ENCODE data around the gene TMCC2.

TMCC2 gene

DNA sequence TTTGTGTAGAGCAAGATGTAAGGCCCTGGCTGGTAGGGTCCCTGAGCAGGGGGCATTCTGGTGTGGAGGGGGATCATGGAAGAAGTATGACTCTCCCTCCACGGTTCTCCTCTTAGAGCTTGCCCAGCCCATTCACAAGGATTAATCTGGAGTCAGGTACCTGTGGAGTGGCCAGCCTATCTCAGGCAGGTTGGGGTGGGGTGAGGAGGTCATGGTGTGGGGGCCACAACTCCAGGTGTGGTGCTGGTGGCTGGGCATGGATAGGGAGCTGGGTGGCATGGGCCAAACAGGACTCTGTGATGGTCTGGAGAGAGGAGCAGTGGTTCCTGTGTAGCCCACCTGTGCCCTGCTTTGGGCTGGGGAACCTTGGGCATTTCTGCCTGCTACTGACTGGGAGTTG lies 32.3 kb downstream of the TMCC2 start:
- peaks cover 5% of the 10 kb centered on the region for H3K27me3 ChIP-seq (ENCODE audit: insufficient read depth, poor library complexity, severe bottlenecking)
- no peak overlapping the region for H3K27ac ChIP-seq (replicated peaks)
- no peak for DNase-seq (ENCODE audit: low read depth in 1 of 2, low spot score in 1 of 2)
- no peak overlapping the region for H3K4me3 ChIP-seq (replicated peaks; ENCODE audit: insufficient read depth, low read length)
- no peak for TF ChIP-seq GABPA (IDR thresholded peaks at IDR 0.05; ENCODE audit: low read depth)
- no peak for TF ChIP-seq POLR2AphosphoS5 (IDR thresholded peaks at IDR 0.05; ENCODE audit: low read depth)
- TF ChIP-seq SPI1 (IDR thresholded peaks at IDR 0.05; ENCODE audit: borderline replicate concordance, low read depth), result no peak
- TF ChIP-seq, protein P1, sequence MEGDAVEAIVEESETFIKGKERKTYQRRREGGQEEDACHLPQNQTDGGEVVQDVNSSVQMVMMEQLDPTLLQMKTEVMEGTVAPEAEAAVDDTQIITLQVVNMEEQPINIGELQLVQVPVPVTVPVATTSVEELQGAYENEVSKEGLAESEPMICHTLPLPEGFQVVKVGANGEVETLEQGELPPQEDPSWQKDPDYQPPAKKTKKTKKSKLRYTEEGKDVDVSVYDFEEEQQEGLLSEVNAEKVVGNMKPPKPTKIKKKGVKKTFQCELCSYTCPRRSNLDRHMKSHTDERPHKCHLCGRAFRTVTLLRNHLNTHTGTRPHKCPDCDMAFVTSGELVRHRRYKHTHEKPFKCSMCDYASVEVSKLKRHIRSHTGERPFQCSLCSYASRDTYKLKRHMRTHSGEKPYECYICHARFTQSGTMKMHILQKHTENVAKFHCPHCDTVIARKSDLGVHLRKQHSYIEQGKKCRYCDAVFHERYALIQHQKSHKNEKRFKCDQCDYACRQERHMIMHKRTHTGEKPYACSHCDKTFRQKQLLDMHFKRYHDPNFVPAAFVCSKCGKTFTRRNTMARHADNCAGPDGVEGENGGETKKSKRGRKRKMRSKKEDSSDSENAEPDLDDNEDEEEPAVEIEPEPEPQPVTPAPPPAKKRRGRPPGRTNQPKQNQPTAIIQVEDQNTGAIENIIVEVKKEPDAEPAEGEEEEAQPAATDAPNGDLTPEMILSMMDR (IDR thresholded peaks at IDR 0.05; ENCODE audit: insufficient read depth, low read length), result no peak
- no peak for TF ChIP-seq REST (IDR thresholded peaks at IDR 0.05; ENCODE audit: insufficient replicate concordance, low read depth)

GRCh38 chr1:205260948-205261732 lies 33.4 kb downstream of the TMCC2 start:
- no peak overlapping the region for H3K27ac ChIP-seq (replicated peaks)

DNA sequence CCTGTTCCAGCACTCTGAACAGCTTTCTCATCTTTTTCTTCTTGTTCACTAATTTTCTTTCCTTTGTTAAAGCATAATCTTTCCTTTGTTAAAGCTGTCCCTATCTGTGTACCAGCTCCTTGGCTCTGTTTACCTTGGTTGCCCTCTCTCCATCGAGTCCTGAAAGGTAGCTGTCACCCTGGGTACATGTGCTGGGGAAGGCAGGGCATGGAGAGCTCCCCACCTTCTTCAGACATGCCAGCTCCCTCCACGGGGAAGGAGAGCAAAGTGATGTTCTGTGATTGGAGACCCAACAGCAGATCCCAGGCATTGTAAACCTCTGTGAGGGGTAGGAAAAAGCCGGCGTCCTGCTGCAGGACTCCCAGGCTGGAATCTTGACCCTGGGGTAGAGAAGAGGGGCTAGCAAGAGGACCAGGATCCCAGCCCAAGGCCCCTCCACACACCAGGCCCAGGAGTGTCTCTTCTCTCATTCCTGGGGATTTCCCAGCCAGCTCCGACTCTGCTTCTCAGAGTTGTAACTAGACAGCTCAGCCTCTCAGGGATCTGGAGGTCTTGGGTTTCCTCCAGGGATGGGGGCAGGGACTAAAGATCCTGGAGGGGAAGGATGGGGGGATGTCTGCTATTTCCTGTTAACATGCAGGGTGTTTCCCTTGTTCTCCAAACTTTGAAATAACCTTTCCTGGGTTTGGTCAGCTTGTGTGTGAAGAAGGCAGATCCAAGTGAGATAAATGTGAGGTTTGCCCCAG lies 34.4 kb downstream of the TMCC2 start:
- Histone ChIP-seq H3K4me3 (replicated peaks; ENCODE audit: insufficient read depth, low read length) (no peak overlapping the region), H3K27me3 (ENCODE audit: insufficient read depth, poor library complexity, severe bottlenecking) (peaks cover 8% of the 10 kb centered on the region), H3K27ac (replicated peaks) (no peak overlapping the region)
- TF ChIP-seq SPI1 (IDR thresholded peaks at IDR 0.05; ENCODE audit: borderline replicate concordance, low read depth), result no peak
- no peak for TF ChIP-seq REST (IDR thresholded peaks at IDR 0.05; ENCODE audit: insufficient replicate concordance, low read depth)
- no peak for DNase-seq (ENCODE audit: low read depth in 1 of 2, low spot score in 1 of 2)

More at GRCh38 chr1:205260948-205261732, 33.4 kb downstream of the TMCC2 start:
- TF ChIP-seq REST (IDR thresholded peaks at IDR 0.05; ENCODE audit: insufficient replicate concordance, low read depth) (no peak), POLR2AphosphoS5 (IDR thresholded peaks at IDR 0.05; ENCODE audit: low read depth) (no peak), SPI1 (IDR thresholded peaks at IDR 0.05; ENCODE audit: borderline replicate concordance, low read depth) (peak; percentile 23; the same call in 1 of the 2 replicates)
- peaks cover 5% of the 10 kb centered on the region for H3K27me3 ChIP-seq (ENCODE audit: insufficient read depth, poor library complexity, severe bottlenecking)
- H3K4me3 ChIP-seq (replicated peaks; ENCODE audit: insufficient read depth, low read length), result no peak overlapping the region
- DNase-seq (ENCODE audit: low read depth in 1 of 2, low spot score in 1 of 2), result peak; percentile 44 to 54

DNA sequence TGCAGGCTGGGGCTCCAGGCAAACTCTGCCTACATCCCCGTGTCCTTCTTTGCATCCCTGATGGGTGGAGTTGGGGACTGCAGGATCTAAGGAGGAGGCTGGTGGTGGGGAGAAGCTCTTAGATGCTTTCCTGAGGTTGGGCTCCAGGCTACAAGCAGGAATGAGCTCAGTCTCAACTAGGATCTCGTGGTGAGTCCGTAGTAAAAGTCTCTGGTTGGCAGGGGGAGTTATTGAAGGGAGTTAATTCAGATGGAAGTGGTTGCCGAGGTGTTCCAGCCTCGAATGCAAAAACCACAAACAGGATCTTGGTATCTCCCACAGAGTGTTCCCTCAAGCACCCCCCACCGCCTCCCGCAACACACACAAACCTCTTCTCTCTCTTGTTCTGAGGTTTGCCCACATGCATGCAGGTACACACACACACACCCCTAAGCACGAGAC lies 35.0 kb downstream of the TMCC2 start:
- TF ChIP-seq POLR2AphosphoS5 (IDR thresholded peaks at IDR 0.05; ENCODE audit: low read depth) (no peak), REST (IDR thresholded peaks at IDR 0.05; ENCODE audit: insufficient replicate concordance, low read depth) (no peak), GABPA (IDR thresholded peaks at IDR 0.05; ENCODE audit: low read depth) (no peak), SPI1 (IDR thresholded peaks at IDR 0.05; ENCODE audit: borderline replicate concordance, low read depth) (no peak)
- TF ChIP-seq, protein P1 (IDR thresholded peaks at IDR 0.05; ENCODE audit: insufficient read depth, low read length), result no peak
- Histone ChIP-seq H3K4me3 (replicated peaks; ENCODE audit: insufficient read depth, low read length) (no peak overlapping the region), H3K27me3 (ENCODE audit: insufficient read depth, poor library complexity, severe bottlenecking) (peaks cover 10% of the 10 kb centered on the region), H3K27ac (replicated peaks) (no peak overlapping the region)
- peak in 1 of 2 experiments; percentile 14 for DNase-seq (ENCODE audit: low read depth in 1 of 2, low spot score in 1 of 2)

Measured in HL-60 (cell line).